GM20431 (cell line): ENCODE measurements around the gene SH2D4B.

Experiments
- in situ Hi-C: fragments of 300-500 bp; cut with MseI, MboI; formaldehyde crosslinking; loops from one replicate; pipeline ENCODE4 v1.15.0; 2020; ENCODE audit warnings: low sequenced_read_pairs; ENCODE audit not compliant: unreplicated experiment

Gene SH2D4B

GRCh38 chr10:80537736-80538480 lies at the start of gene SH2D4B:
SH2D4B (plus strand) TSS chr10:80537902; CDS start chr10:80538332, 430 bp downstream.
- in situ Hi-C loops: no loop called here

- in situ Hi-C loops: no loop called here
These were observed 49.1 kb upstream of the SH2D4B start for GRCh38 chr10:80488539-80489066.

GRCh38 chr10:80489371-80490112 lies 48.2 kb upstream of the SH2D4B start:
- in situ Hi-C loops: no loop called here

- in situ Hi-C loops: no loop called here
These were observed 46.2 kb upstream of the SH2D4B start for GRCh38 chr10:80491251-80492102.

- in situ Hi-C loops: no loop called here
These were observed 44.7 kb upstream of the SH2D4B start for GRCh38 chr10:80492848-80493521.

- in situ Hi-C loops: no loop called here
These were observed 44.1 kb upstream of the SH2D4B start for GRCh38 chr10:80493522-80494051.

- in situ Hi-C loops: no loop called here
These were observed 41.0 kb upstream of the SH2D4B start for GRCh38 chr10:80496555-80497172.

GRCh38 chr10:80497187-80498077 lies 40.3 kb upstream of the SH2D4B start:
- in situ Hi-C loops: no loop called here

GRCh38 chr10:80498078-80498832 lies 39.4 kb upstream of the SH2D4B start:
- in situ Hi-C loops: no loop called here

- in situ Hi-C loops: no loop called here
These were observed 38.6 kb upstream of the SH2D4B start for GRCh38 chr10:80498833-80499741.

GRCh38 chr10:80500572-80501380 lies 36.9 kb upstream of the SH2D4B start:
- in situ Hi-C loops: loop anchor here (10.0 to 25.0 kb wide), 2 partner anchors 56 to 113 kb away; no protein-coding TSS in a partner anchor

- in situ Hi-C loops: loop anchor here (10.0 to 25.0 kb wide), 2 partner anchors 57 to 114 kb away; no protein-coding TSS in a partner anchor
These were observed 36.3 kb upstream of the SH2D4B start for GRCh38 chr10:80501381-80501912.

- in situ Hi-C loops: loop anchor here (10.0 to 25.0 kb wide), 2 partner anchors 57 to 115 kb away; no protein-coding TSS in a partner anchor
These were observed 35.7 kb upstream of the SH2D4B start for GRCh38 chr10:80501913-80502521.
